GM12878 (cell line): ENCODE measurements around the gene PHLDB1. TPM values are rescaled to one million over a fixed set of nuclear protein-coding genes. Genes with fewer than 3 reads are reported as not detected.
A peak's percentile ranks its signal among the peaks of the same experiment; 100 is the strongest.

Source experiments
- ATAC-seq: fragments of 200-7000 bp; cut with Tn5 transposase; 3 replicates; pipeline ENCODE4 v1.9.1; 2020; ENCODE audit warnings: mild to moderate bottlenecking, moderate library complexity
- BruUV-seq: library from RNA; stranded (reverse); fragments of 400-500 nt; replicated peaks from 2 replicates; lab custom pipeline; 2021; lab: Mats Ljungman, UMichigan
- CTCF ChIA-PET: fragments of 300-600 bp; sonication (Branson Sonifier 250); formaldehyde crosslinking; extraction: SDS; loops from one replicate; lab custom pipeline; 2021; ENCODE audit warnings: inconsistent platforms; lab: Yijun Ruan, JAX
- POLR2A ChIA-PET: fragments of 350-600 bp; formaldehyde crosslinking; extraction: SDS; loops from one replicate; lab custom pipeline; 2021; ENCODE audit warnings: inconsistent platforms; lab: Charles Lee
- RAD21 ChIA-PET: fragments of 300-600 bp; sonication (Branson Sonifier 250); formaldehyde crosslinking; loops from one replicate; lab custom pipeline; 2023; ENCODE audit warnings: antibody characterized with exemption; ENCODE audit not compliant: unreplicated experiment; lab: Charles Lee
- SMC1A ChIA-PET: fragments of 300-600 bp; sonication (Branson Sonifier 250); formaldehyde crosslinking; loops from one replicate; lab custom pipeline; 2023; ENCODE audit not compliant: unreplicated experiment, uncharacterized antibody; lab: Charles Lee
- DNase-seq: peaks from one replicate; pipeline ENCODE4 v3.0.0-alpha.2; 2011; ENCODE audit warnings: low read depth, low spot score
- FAIRE-seq: peaks from 3 replicates; lab custom pipeline; 2011; peaks lifted over from hg19 to GRCh38; lab: Jason Lieb, UNC
- H2AFZ ChIP-seq: 2 replicates; pipeline ENCODE4 v1.6.0; 2011; ENCODE audit warnings: low read depth, low read length, control low read depth; ENCODE audit not compliant: control insufficient read depth
- H3K27ac ChIP-seq: 2 replicates; pipeline ENCODE4 v1.5.1; 2011; ENCODE audit warnings: control low read depth; ENCODE audit not compliant: control insufficient read depth, insufficient read depth
- H3K27me3 ChIP-seq, 2 experiments: replicated peaks in 1 of 2; 2 replicates each; pipeline versions ENCODE4 v1.6.0 to v1.6.1; 2011; ENCODE audit warnings: low read length in 1 of 2; ENCODE audit not compliant: control insufficient read depth in 2 of 2, insufficient read depth in 2 of 2
- H3K36me3 ChIP-seq, 2 experiments: 2 replicates each; pipeline ENCODE4 v1.5.1; 2011; ENCODE audit warnings: low read length in 1 of 2; ENCODE audit not compliant: control insufficient read depth in 2 of 2, insufficient read depth in 2 of 2
- H3K4me1 ChIP-seq: 2 replicates; pipeline ENCODE4 v1.6.1; 2011; ENCODE audit warnings: mild to moderate bottlenecking, low read length, moderate library complexity, mixed read lengths; ENCODE audit not compliant: control insufficient read depth, insufficient read depth
- H3K4me2 ChIP-seq: 2 replicates; pipeline ENCODE4 v1.6.0; 2011; ENCODE audit warnings: control low read depth; ENCODE audit not compliant: control insufficient read depth, insufficient read depth
- H3K4me3 ChIP-seq: fragments of 200-600 bp; sonication (generic); 2 replicates; pipeline ENCODE4 v1.5.1; 2016
- H3K79me2 ChIP-seq: 2 replicates; pipeline ENCODE4 v1.6.0; 2011; ENCODE audit warnings: low read length; ENCODE audit not compliant: control insufficient read depth, insufficient read depth
- H3K9ac ChIP-seq: 2 replicates; pipeline ENCODE4 v1.8.0; 2011; ENCODE audit warnings: low read length, control low read depth, mixed read lengths; ENCODE audit not compliant: control insufficient read depth, insufficient read depth
- H3K9me3 ChIP-seq: replicated peaks from 3 replicates; pipeline ENCODE4 v1.5.1; 2011; ENCODE audit warnings: mild to moderate bottlenecking, low read length; ENCODE audit not compliant: control insufficient read depth, insufficient read depth
- H4K20me1 ChIP-seq: 2 replicates; pipeline ENCODE4 v1.6.0; 2011; ENCODE audit not compliant: control insufficient read depth, insufficient read depth
- IKZF2 ChIP-seq, 2 experiments: fragments of 450-650 bp; IDR thresholded peaks; 2 replicates each; pipeline ENCODE4 v1.6.1; 2017; ENCODE audit warnings: mild to moderate bottlenecking in 2 of 2, moderate library complexity in 2 of 2
- KAT2A ChIP-seq: conservative IDR thresholded peaks from 2 replicates; pipeline ENCODE4 v1.6.1; 2011; ENCODE audit warnings: low read depth, low read length; ENCODE audit not compliant: control insufficient read depth
- MYC ChIP-seq: IDR thresholded peaks from 2 replicates; pipeline ENCODE4 v1.6.1; 2011; ENCODE audit warnings: mild to moderate bottlenecking, low read length, moderate library complexity, inconsistent platforms; ENCODE audit not compliant: insufficient read depth, insufficient replicate concordance, insufficient read length, severe bottlenecking
- NFYB ChIP-seq: IDR thresholded peaks from 2 replicates; pipeline ENCODE4 v1.6.1; 2011; ENCODE audit warnings: low read depth, mild to moderate bottlenecking, low read length, improper control_type of control experiment, moderate library complexity; ENCODE audit not compliant: insufficient read depth
- ZBED1 ChIP-seq: IDR thresholded peaks from 2 replicates; pipeline ENCODE4 v1.6.1; 2016; ENCODE audit warnings: borderline replicate concordance
- WGBS: methylation state at CpG from one replicate; pipeline ENCODE4 v1.1.6; 2016; ENCODE audit warnings: low lambda C conversion rate; ENCODE audit not compliant: insufficient replicate concordance, insufficient coverage; ENCODE audit errors: missing lambda C conversion rate; 5-methylcytosine and 5-hydroxymethylcytosine counted together
- in situ Hi-C: fragments of 300-500 bp; cut with MboI; formaldehyde crosslinking; loops from 9 replicates; pipeline ENCODE4 v1.14.3; 2018; ENCODE audit warnings: mixed read lengths
- intact Hi-C: fragments of 100-400 bp; cut with micrococcal nuclease; formaldehyde crosslinking; loops from one replicate; pipeline ENCODE4 v1.14.2; 2022; ENCODE audit not compliant: unreplicated experiment
- polyA plus RNA-seq, 11 experiments: library from polyadenylated mRNA; depleted of rRNA in 4 of 11; unstranded in 6 of 11; stranded (reverse) in 5 of 11; fragments of >200 nt; fragmentation: Nextera tagmentation in 4 of 11; fragmentation: Illumina TruSeq in 1 of 11; extraction: Ambion mirVana in 4 of 11; extraction: Trizol in 1 of 11; gene quantifications; 1 replicate in 1 of 11; 2 replicates in 10 of 11; pipeline versions ENCODE4 v1.2.1 to v1.2.3, GENCODE V29; 2011 to 2016; ENCODE audit warnings: inconsistent platforms in 2 of 11, missing spikeins in 2 of 11, low read depth in 1 of 11
- total RNA-seq, 4 experiments: library from RNA; depleted of rRNA in 3 of 4; stranded (reverse); fragments of >200 nt in 3 of 4; fragmentation: Illumina TruSeq in 1 of 4; extraction: Trizol in 1 of 4; gene quantifications; 2 replicates each; pipeline versions ENCODE4 v1.2.1 to v1.2.3, GENCODE V29; 2013 to 2021
- TF ChIP-seq, protein P1 (sequence below): IDR thresholded peaks from 2 replicates; pipeline ENCODE4 v1.6.1; 2011; ENCODE audit warnings: borderline replicate concordance, low read depth, mild to moderate bottlenecking, moderate library complexity, mixed read lengths, low read length; ENCODE audit not compliant: insufficient read depth; ENCODE audit errors: extremely low read length

PHLDB1 gene
- total and polyA plus RNA-seq, 10 of the 15 experiments (the other 5 are each of a cell fraction or from before 2014, with no cell fraction given) = 0.03 to 0.26 (median 0.18) TPM; not detected in 4

DNA sequence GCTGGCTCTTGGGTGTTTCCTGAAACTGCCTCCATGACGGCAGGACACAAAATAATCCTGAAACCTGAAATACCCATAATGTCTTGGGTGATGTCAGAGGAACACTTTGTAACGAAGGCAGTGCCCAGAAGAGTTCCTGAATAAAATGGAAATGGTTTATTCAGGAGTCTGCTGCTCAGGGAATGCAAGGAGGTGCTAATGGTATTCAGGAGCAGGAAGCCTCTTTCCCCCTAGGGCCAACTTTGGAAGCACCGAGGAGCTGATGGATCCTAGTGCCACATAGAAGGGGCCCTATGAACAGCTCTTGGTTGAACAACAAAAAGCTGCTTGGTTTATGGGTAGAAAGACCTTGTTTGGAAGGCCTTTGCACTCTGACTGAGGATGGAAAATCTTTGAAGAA lies 56.5 kb downstream of the PHLDB1 start:
- CTCF ChIA-PET = interaction anchor here (0.6 to 1.5 kb wide), 2 partner anchors 9 to 17 kb away, joined by 4 to 5 read pairs; no protein-coding TSS in a partner anchor
- Histone ChIP-seq H3K27me3 (peaks cover 0 to 4% of the 10 kb centered on the region in 2 experiments; a peak in 3 of 4 replicates), H3K9me3 (no peaks in the 10 kb centered on the region), H3K9ac (no peak overlapping the region), H3K4me2 (no peak overlapping the region), H3K36me3 (no peaks in the 10 kb centered on the region), H3K27ac (no peak overlapping the region), H4K20me1 (no peaks in the 10 kb centered on the region), H3K4me1 (no peaks in the 10 kb centered on the region), H2AFZ (no peak overlapping the region), H3K79me2 (no peaks in the 10 kb centered on the region), H3K4me3 (no peak overlapping the region)
- POLR2A ChIA-PET = no interaction called here
- no TSS peak for BruUV-seq
- no peak for ATAC-seq
- intact Hi-C loops = no loop called here
- no peak for FAIRE-seq
- in situ Hi-C loops = no loop called here
- RAD21 ChIA-PET = no interaction called here
- TF ChIP-seq NFYB = no peak
- no peak for TF ChIP-seq IKZF2 (IDR thresholded peaks at IDR 0.05)
- TF ChIP-seq ZBED1 = no peak
- TF ChIP-seq MYC = no peak
- SMC1A ChIA-PET = interaction anchor here (0.6 kb wide), 1 partner anchor 17 kb away, joined by 3 read pairs; no protein-coding TSS in a partner anchor
- WGBS = 17% methylated on average over 3 of the region's 3 CpGs
- DNase-seq = no peak

DNA sequence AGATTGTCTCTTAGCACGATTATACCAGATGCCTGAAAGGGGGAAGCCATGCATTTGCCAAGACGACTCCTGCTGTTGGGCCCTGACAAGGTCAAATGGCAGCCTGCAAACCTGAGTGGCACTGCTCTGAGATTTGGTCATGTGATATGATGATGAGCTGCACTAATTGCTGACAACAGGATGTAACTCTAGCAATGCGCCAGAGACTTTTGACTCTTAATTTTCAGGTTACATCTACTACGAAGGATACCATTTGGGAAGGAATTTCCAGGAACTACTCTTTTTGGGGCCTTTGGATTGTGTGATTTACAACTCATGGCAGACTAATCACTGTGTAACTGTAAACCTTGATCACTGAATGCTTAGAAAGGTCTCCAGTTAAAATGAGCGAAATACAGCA lies 59.0 kb downstream of the PHLDB1 start:
- FAIRE-seq (no peak), ATAC-seq (no peak)
- no peaks in the 10 kb centered on the region for H3K79me2 ChIP-seq
- ChIA-PET SMC1A (no interaction called here), RAD21 (no interaction called here), POLR2A (no interaction called here), CTCF (interaction anchor here (1.2 to 1.5 kb wide), 2 partner anchors 13 to 28 kb away, joined by 3 to 4 read pairs; no protein-coding TSS in a partner anchor)
- no peaks in the 10 kb centered on the region for H4K20me1 ChIP-seq
- H3K4me2 ChIP-seq = no peak overlapping the region
- no TSS peak for BruUV-seq
- WGBS = 29% methylated on average over 5 of the region's 5 CpGs
- H3K4me1 ChIP-seq = no peaks in the 10 kb centered on the region
- in situ Hi-C loops = no loop called here
- no peak overlapping the region for H3K27ac ChIP-seq
- TF ChIP-seq, protein P1, sequence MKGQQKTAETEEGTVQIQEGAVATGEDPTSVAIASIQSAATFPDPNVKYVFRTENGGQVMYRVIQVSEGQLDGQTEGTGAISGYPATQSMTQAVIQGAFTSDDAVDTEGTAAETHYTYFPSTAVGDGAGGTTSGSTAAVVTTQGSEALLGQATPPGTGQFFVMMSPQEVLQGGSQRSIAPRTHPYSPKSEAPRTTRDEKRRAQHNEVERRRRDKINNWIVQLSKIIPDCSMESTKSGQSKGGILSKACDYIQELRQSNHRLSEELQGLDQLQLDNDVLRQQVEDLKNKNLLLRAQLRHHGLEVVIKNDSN = peak; percentile 3
- no peak for TF ChIP-seq KAT2A
- TF ChIP-seq, all 136 proteins: peak for 1
- H3K9ac ChIP-seq = no peak overlapping the region
- peaks cover 2 to 3% of the 10 kb centered on the region in 2 experiments; a peak in 3 of 4 replicates for H3K27me3 ChIP-seq
- intact Hi-C loops = no loop called here
- H3K4me3 ChIP-seq = no peak overlapping the region
- H3K36me3 ChIP-seq = no peaks in the 10 kb centered on the region
- H3K9me3 ChIP-seq = no peaks in the 10 kb centered on the region
- no peak overlapping the region for H2AFZ ChIP-seq
- no peak for DNase-seq
